Lung (tissue), 12 donors: ENCODE results near the gene HSPA12B. TPM values are rescaled to one million over a fixed set of nuclear protein-coding genes. Genes with fewer than 3 reads are reported as not detected.

Experiments used
- ATAC-seq: fragments of 200-7000 bp; cut with Tn5 transposase; one replicate; pipeline ENCODE4 v1.9.1; 2020; ENCODE audit warnings: moderate number of reproducible peaks; ENCODE audit not compliant: insufficient read depth, low FRiP score
- DNase-seq, 3 donors: peaks; one replicate each; pipeline ENCODE4 v3.0.0-alpha.2; 2013 to 2017
- H3K27ac ChIP-seq, 2 donors: one replicate each; pipeline ENCODE4 v1.5.1; 2013; ENCODE audit warnings: mild to moderate bottlenecking in 2 of 2, moderate library complexity in 2 of 2, control low read depth in 1 of 2, inconsistent platforms in 1 of 2, low read depth in 1 of 2, low read length in 1 of 2
- H3K27me3 ChIP-seq, 3 donors: one replicate each; pipeline ENCODE4 v1.5.1; 2013; ENCODE audit warnings: low read length in 2 of 3; ENCODE audit not compliant: control insufficient read depth in 3 of 3, insufficient read depth in 3 of 3
- H3K36me3 ChIP-seq, 4 donors: one replicate each; pipeline ENCODE4 v1.5.1; 2013; ENCODE audit warnings: low read length in 4 of 4, mild to moderate bottlenecking in 1 of 4, moderate library complexity in 1 of 4; ENCODE audit not compliant: control insufficient read depth in 4 of 4, insufficient read depth in 4 of 4
- H3K4me1 ChIP-seq, 5 donors: one replicate each; pipeline ENCODE4 v1.5.1; 2013; ENCODE audit warnings: low read length in 5 of 5, mild to moderate bottlenecking in 2 of 5, moderate library complexity in 1 of 5; ENCODE audit not compliant: control insufficient read depth in 5 of 5, insufficient read depth in 5 of 5
- H3K4me3 ChIP-seq: one replicate; pipeline ENCODE4 v1.5.1; 2013; ENCODE audit warnings: mild to moderate bottlenecking, control low read depth, moderate library complexity
- H3K9ac ChIP-seq, 2 donors: one replicate each; pipeline ENCODE4 v1.5.1; 2013; ENCODE audit warnings: low read length in 2 of 2, control low read depth in 1 of 2; ENCODE audit not compliant: insufficient read depth in 1 of 2
- H3K9me3 ChIP-seq, 4 donors: one replicate each; pipeline ENCODE4 v1.5.1; 2013; ENCODE audit warnings: low read length in 3 of 4, mild to moderate bottlenecking in 1 of 4, moderate library complexity in 1 of 4; ENCODE audit not compliant: control insufficient read depth in 4 of 4, insufficient read depth in 3 of 4
- CTCF ChIP-seq: IDR thresholded peaks from 2 replicates; pipeline ENCODE4 v1.5.1; 2012; ENCODE audit warnings: mild to moderate bottlenecking; ENCODE audit errors: control extremely low read depth, extremely low read depth
- WGBS, 2 donors: extraction: QIAGEN DNeasy Blood & Tissue Kit; methylation state at CpG; one replicate each; pipeline ENCODE4 v1.1.7; 2013; 5-methylcytosine and 5-hydroxymethylcytosine counted together
- polyA plus RNA-seq, 2 donors: library from polyadenylated mRNA; stranded (reverse); fragments of 200-250 nt; gene quantifications; one replicate each; pipeline ENCODE4 v1.2.1, GENCODE V29; 2013
- total RNA-seq, 2 donors: library from RNA; depleted of rRNA in 1 of 2; stranded (reverse); fragments of >200 nt in 1 of 2; gene quantifications; one replicate each; pipeline ENCODE4 v1.2.1, GENCODE V29; 2014 to 2021
- donor health status: control.
- donor health status: control.
- donor health status: Bipolar disorder and iron deficiency.
- donor health status: healthy.
- donor health status: DM: yes; HTN: yes; CAD: no.

Gene HSPA12B
- total and polyA plus RNA-seq, 4 donors = 11.4 to 28.3 (median 19.9) TPM

GRCh38 chr20:3797226-3797545 lies 64.7 kb downstream of the HSPA12B start:
- peak overlapping the region in 1 of 2 donors; percentile 78 for H3K27ac ChIP-seq
- H3K9me3 ChIP-seq = no peaks in the 10 kb centered on the region
- no peak for ATAC-seq
- H3K9ac ChIP-seq = peak overlapping the region in 1 of 2 donors; percentile 2
- peak overlapping the region; percentile 87 for H3K4me3 ChIP-seq
- 63 to 91% methylated on average over 5 of the region's 5 CpGs for WGBS, 2 donors
- H3K36me3 ChIP-seq = peaks cover 0 to 34% (median 13%) of the 10 kb centered on the region in 4 donors
- TF ChIP-seq CTCF = no peak
- no peak for DNase-seq
- H3K27me3 ChIP-seq = no peaks in the 10 kb centered on the region
- H3K4me1 ChIP-seq = peaks cover 0 to 40% (median 14%) of the 10 kb centered on the region in 5 donors

- peak overlapping the region; percentile 87 for H3K4me3 ChIP-seq
- H3K9ac ChIP-seq = peak overlapping the region in 1 of 2 donors; percentile 2
Measured at GRCh38 chr20:3797592-3798372, 65.3 kb downstream of the HSPA12B start.

GRCh38 chr20:3798373-3798768 lies 65.9 kb downstream of the HSPA12B start:
- Histone ChIP-seq H3K9ac (no peak overlapping the region), H3K4me3 (peak overlapping the region; percentile 20), H3K27me3 (no peaks in the 10 kb centered on the region), H3K36me3 (peaks cover 0 to 44% (median 15%) of the 10 kb centered on the region in 4 donors), H3K4me1 (peaks cover 0 to 40% (median 14%) of the 10 kb centered on the region in 5 donors), H3K27ac (peak overlapping the region in 1 of 2 donors; percentile 58), H3K9me3 (no peaks in the 10 kb centered on the region)
- TF ChIP-seq CTCF = no peak
- 67 to 89% methylated on average over 5 of the region's 5 CpGs for WGBS, 2 donors
- DNase-seq (no peak), ATAC-seq (no peak)

More at GRCh38 chr20:3797592-3798372, 65.3 kb downstream of the HSPA12B start:
- Histone ChIP-seq H3K27me3 (no peaks in the 10 kb centered on the region), H3K36me3 (peaks cover 0 to 38% (median 14%) of the 10 kb centered on the region in 4 donors), H3K4me1 (peaks cover 0 to 40% (median 14%) of the 10 kb centered on the region in 5 donors), H3K27ac (peak overlapping the region in 1 of 2 donors; percentile 78), H3K9me3 (no peaks in the 10 kb centered on the region)
- WGBS, 2 donors = 57 to 77% methylated on average over 19 of the region's 19 CpGs
- ATAC-seq (no peak), DNase-seq (no peak)
- no peak for TF ChIP-seq CTCF

GRCh38 chr20:3798908-3799248 lies 66.4 kb downstream of the HSPA12B start:
- H3K9me3 ChIP-seq = no peaks in the 10 kb centered on the region
- peak overlapping the region in 1 of 2 donors; percentile 73 for H3K27ac ChIP-seq
- DNase-seq (no peak), ATAC-seq (no peak)
- no peak overlapping the region for H3K9ac ChIP-seq
- peaks cover 0 to 40% (median 14%) of the 10 kb centered on the region in 5 donors for H3K4me1 ChIP-seq
- H3K36me3 ChIP-seq = peaks cover 0 to 48% (median 19%) of the 10 kb centered on the region in 4 donors
- no peaks in the 10 kb centered on the region for H3K27me3 ChIP-seq
- TF ChIP-seq CTCF = no peak
- WGBS, 2 donors = 85 to 96% methylated on average over 3 of the region's 3 CpGs
- peak overlapping the region; percentile 25 for H3K4me3 ChIP-seq
